Sciatic nerve (tissue), 2 donors: ENCODE results near the gene CRYZL1. TPM values are rescaled to one million over a fixed set of nuclear protein-coding genes. Genes with fewer than 3 reads are reported as not detected.

Source experiments
- ATAC-seq: fragments of 200-7000 bp; cut with Tn5 transposase; one replicate; pipeline ENCODE4 v1.9.1; 2020; ENCODE audit warnings: mild to moderate bottlenecking, moderate library complexity
- DNase-seq: peaks from one replicate; pipeline ENCODE4 v3.0.0-alpha.2; 2020; ENCODE audit warnings: low spot score
- intact Hi-C: fragments of 100-400 bp; cut with DNase I; formaldehyde crosslinking; loops from one replicate; pipeline ENCODE4 v1.14.2; 2022
- total RNA-seq: library from RNA; stranded (reverse); fragmentation: NEBNext Ultra II Directional; extraction: Animal tissue kit (Norgen Biotek cat#: 25700); gene quantifications from one replicate; pipeline ENCODE4 v1.2.1, GENCODE V29; 2021
- donor health status: DM: no; HTN: no; CAD: no.
- donor health status: DM: no; HTN: no; CAD: no.

Gene CRYZL1
- total RNA-seq, 1 donor from 2014 or later = 59.2 TPM

DNA sequence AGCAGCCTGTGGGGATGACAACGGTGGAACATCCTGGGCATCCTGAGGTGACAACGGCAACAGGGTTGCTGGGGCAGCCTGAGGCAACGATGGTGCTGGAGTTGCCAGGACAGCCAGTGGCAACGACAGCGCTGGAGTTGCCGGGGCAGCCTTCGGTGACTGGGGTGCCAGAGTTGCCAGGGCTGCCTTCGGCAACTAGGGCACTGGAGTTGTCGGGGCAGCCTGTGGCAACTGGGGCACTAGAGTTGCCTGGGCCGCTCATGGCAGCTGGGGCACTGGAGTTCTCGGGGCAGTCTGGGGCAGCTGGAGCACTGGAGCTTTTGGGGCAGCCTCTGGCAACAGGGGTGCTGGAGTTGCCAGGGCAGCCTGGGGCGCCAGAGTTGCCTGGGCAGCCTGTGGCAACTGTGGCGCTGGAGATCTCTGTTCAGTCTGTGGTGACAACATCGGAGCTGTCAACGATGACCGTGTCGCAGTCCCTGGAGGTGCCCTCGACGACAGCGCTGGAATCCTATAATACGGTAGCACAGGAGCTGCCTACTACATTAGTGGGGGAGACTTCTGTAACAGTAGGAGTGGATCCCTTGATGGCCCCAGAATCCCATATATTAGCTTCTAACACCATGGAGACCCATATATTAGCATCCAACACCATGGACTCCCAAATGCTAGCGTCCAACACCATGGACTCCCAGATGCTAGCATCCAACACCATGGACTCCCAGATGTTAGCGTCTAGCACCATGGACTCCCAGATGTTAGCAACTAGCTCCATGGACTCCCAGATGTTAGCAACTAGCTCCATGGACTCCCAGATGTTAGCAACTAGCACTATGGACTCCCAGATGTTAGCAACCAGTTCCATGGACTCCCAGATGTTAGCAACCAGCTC lies 90.5 kb downstream of the CRYZL1 start:
- no peak for DNase-seq
- intact Hi-C loops = no loop called here
- peak; percentile 10 for ATAC-seq

DNA sequence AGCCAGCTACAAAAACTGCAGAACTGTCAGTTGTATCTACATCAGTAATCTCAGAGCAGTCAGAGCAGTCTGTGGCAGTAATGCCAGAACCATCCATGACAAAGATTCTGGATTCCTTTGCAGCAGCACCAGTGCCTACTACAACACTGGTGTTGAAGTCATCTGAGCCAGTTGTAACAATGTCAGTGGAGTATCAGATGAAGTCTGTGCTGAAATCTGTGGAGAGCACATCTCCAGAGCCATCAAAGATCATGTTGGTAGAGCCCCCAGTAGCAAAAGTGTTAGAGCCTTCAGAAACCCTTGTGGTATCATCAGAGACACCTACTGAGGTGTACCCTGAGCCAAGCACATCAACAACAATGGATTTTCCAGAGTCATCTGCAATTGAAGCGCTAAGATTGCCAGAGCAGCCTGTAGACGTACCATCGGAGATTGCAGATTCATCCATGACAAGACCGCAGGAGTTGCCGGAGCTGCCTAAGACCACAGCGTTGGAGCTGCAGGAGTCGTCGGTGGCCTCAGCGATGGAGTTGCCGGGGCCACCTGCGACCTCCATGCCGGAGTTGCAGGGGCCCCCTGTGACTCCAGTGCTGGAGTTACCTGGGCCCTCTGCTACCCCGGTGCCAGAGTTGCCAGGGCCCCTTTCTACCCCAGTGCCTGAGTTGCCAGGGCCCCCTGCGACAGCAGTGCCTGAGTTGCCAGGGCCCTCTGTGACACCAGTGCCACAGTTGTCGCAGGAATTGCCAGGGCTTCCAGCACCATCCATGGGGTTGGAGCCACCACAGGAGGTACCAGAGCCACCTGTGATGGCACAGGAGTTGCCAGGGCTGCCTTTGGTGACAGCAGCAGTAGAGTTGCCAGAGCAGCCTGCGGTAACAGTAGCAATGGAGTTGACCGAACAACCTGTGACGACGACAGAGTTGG lies 91.4 kb downstream of the CRYZL1 start:
- intact Hi-C loops = no loop called here
- DNase-seq (no peak), ATAC-seq (no peak)

GRCh38 chr21:33546086-33546485 lies 95.5 kb downstream of the CRYZL1 start:
- DNase-seq = no peak
- intact Hi-C loops = no loop called here

GRCh38 chr21:33544451-33545195 lies 96.9 kb downstream of the CRYZL1 start:
- ATAC-seq (no peak), DNase-seq (no peak)
- intact Hi-C loops = no loop called here

More at GRCh38 chr21:33546086-33546485, 95.5 kb downstream of the CRYZL1 start:
- no peak for ATAC-seq

DNA sequence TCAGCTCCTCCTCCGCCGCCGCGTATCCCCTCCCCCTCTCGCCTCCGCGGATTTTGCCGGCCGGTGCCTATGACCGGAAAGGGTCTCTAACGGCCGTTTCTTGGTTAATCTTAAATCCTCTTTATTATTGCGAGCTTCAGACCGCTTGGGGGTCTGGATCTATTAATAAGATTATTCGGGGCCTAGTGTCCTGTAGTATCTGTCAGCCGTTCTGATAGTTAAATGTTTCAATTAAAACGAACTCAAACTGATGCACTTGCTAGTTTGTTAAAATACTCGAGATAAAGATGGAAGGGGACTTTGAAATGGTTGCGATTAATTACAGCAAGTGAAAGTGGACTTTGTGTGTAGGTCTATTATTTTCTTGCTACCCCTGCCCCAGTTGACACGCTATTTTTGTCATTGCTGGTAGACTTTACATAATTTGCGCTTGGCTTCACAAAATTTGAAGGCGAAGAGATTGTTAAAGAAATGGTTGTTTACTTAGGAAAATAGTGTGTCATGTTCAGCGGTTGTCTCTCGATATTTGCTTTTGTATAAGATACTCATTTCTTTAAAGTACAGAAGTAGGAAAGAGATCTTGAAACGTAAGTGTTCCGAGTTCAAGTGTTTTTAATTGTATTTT lies 97.9 kb downstream of the CRYZL1 start:
- peak; percentile 89 for DNase-seq
- ATAC-seq = peak; percentile 48
- intact Hi-C loops = no loop called here

DNA sequence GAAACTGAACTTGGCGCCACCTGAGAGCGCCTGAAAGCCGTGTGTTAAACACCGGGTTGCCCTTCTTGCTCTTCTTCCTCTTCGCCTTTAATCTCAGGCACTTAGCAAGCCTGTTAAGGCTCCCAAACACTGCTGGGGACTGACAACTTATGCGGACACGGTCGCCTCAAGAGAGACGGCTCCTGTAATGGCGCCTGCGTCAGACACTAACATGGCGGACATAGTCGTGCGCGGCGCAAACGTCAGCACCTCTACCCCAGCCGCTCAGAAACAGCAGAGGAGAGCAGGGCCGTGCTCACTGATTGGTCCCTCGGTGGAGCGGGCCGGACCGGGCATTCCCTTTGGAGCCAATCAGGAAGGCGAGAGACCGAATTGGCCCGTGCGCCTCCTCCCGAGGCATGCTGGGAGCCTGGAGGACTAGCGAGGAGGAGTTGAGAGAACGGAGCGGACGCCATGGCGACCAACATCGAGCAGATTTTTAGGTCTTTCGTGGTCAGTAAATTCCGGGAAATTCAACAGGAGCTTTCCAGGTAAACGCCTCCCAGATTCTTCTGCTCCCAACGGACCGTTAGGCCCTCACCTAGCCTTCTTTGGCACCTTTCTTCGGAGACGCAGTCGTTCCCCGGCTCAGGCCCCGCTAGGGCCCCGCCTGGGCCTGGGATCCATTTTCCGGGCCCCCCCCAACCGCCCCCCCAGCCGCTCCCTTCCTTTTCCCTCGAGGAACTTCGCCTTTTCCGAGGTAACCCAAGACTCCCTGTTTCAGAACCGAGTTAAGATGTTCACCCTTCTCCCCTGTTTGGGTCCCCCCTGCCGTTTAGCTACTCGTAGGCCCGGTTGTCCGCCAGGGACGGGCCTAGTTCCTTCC lies 98.7 kb downstream of the CRYZL1 start, which contains the start of gene SON:
Gene SON, plus strand, starts transcription at position 399 of the 865 bp plus-strand sequence. Its CDS starts 55 bp downstream, at position 454.
- ATAC-seq = peak; percentile 99
- intact Hi-C loops = no loop called here
- peak; percentile 98 for DNase-seq

DNA sequence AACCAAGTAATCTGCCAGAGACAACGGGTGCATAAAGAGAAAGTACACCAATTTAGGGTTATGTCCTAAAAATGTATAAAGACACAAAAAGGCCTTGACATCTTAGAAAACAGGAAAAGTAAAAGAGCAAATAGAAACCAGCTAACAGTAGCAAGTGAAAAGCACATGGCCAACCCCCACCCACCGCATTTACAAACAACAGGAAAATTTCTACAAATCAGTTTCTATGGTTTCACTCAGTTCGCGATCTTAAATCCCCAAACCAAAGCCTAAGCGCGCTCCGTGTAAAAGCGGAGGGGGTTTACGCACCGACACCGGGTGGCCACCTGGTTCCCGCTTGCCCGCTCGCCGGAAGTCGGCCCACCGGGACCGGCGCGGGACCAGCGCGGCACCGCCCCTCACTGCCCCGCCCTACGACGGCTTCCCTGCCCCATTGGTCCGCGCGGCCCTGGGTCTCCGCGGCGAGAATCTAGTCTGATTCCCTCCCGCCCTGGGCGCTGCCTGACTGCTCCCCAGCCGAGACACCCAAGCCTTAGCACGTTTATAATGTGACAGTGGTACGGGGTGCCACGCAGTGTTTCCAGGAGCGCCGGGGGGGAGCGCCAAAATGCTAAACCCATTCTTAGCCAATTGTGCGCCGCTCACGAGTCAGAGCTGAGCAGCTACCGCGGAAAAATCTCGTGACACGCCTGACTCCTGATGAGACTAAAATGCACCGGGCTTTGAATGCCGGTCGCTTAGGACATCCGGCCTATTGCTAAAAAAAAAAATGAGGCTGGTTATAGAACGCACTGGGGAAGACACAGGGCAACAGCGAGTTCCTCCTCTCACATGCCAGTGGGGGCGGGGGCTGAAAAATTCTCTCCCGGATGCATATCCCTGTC lies 99.5 kb downstream of the CRYZL1 start, which contains the start of gene GART:
Gene GART, minus strand, starts transcription at position 362 of the 884 bp plus-strand sequence. CDS start 2,802 bp downstream, outside the sequence.
- intact Hi-C loops = no loop called here
- DNase-seq = peak; percentile 91
- peak; percentile 92 for ATAC-seq

- intact Hi-C loops = no loop called here
- no peak for DNase-seq
- no peak for ATAC-seq
Observed at GRCh38 chr21:33541105-33541711, 100.3 kb downstream of the CRYZL1 start.

- ATAC-seq = no peak
- intact Hi-C loops = no loop called here
- DNase-seq = no peak
Observed at GRCh38 chr21:33540711-33541104, 100.8 kb downstream of the CRYZL1 start.

DNA sequence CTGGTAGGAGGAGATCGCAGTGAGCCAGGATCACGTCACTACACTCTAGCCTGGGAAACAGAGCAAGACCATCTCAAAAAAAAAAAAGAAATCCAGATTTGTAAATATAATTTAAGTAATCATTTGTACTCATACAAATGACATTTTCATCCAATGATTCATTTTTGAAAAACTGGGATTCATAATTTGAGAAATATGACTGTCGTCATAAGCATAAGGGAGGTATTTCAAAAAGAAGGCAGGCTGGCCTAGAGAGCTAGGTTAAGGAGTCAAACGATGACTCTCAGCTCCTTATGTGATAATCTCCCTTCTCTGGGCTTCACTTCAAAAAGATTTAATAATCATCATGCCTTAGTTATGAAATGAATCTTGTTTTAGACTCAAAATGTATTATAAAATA lies 101.9 kb downstream of the CRYZL1 start:
- intact Hi-C loops = no loop called here
- DNase-seq (no peak), ATAC-seq (no peak)

Other genes starting within 250 kb of the CRYZL1 start
- gene IFNGR2, start 238.3 kb downstream of the CRYZL1 start, total RNA-seq = 70.1 TPM
- 60.9 TPM for gene TMEM50B, start 161.8 kb downstream of the CRYZL1 start, total RNA-seq
- gene DNAJC28, start 150.0 kb downstream of the CRYZL1 start, total RNA-seq = 2.2 TPM
- gene GART, start 99.6 kb downstream of the CRYZL1 start, total RNA-seq = 63.0 TPM
- gene SON, start 98.7 kb downstream of the CRYZL1 start, total RNA-seq = 375 TPM
- gene DONSON, start 53.1 kb downstream of the CRYZL1 start, total RNA-seq = 15.3 TPM
- gene ITSN1, start 760 bp upstream of the CRYZL1 start, total RNA-seq = 88.8 TPM